H9 (cell line): ENCODE results near the gene IQSEC2. TPM values are rescaled to one million over a fixed set of nuclear protein-coding genes. Genes with fewer than 3 reads are reported as not detected.

Experiments
- DNase-seq: peaks from one replicate; pipeline ENCODE4 v3.0.0-alpha.2; 2017
- H2AFZ ChIP-seq: one replicate; pipeline ENCODE4 v1.6.1; 2013; ENCODE audit warnings: mild to moderate bottlenecking, low read length, control low read depth, moderate library complexity
- H2AK5ac ChIP-seq: 2 replicates; pipeline ENCODE4 v1.6.1; 2013; ENCODE audit warnings: low read length, control low read depth, mixed read lengths; ENCODE audit not compliant: insufficient read length
- H2BK120ac ChIP-seq: one replicate; pipeline ENCODE4 v1.6.1; 2013; ENCODE audit warnings: low read depth, mild to moderate bottlenecking, low read length, control low read depth, inconsistent platforms; ENCODE audit not compliant: poor library complexity, severe bottlenecking
- H2BK12ac ChIP-seq: 2 replicates; pipeline ENCODE4 v1.6.1; 2013; ENCODE audit warnings: low read length, control low read depth, mixed read lengths, low read depth; ENCODE audit not compliant: insufficient read length
- H2BK15ac ChIP-seq: 2 replicates; pipeline ENCODE4 v1.6.1; 2013; ENCODE audit warnings: low read depth, low read length, control low read depth
- H2BK20ac ChIP-seq: one replicate; pipeline ENCODE4 v1.6.1; 2013; ENCODE audit warnings: low read depth, mild to moderate bottlenecking, low read length, control low read depth, inconsistent platforms; ENCODE audit not compliant: poor library complexity, severe bottlenecking
- H2BK5ac ChIP-seq: 2 replicates; pipeline ENCODE4 v1.6.1; 2013; ENCODE audit warnings: low read length, control low read depth, mixed read lengths; ENCODE audit not compliant: insufficient read length
- H3K14ac ChIP-seq: 2 replicates; pipeline ENCODE4 v1.6.1; 2013; ENCODE audit warnings: low read length, control low read depth; ENCODE audit not compliant: insufficient read depth
- H3K18ac ChIP-seq: 2 replicates; pipeline ENCODE4 v1.6.1; 2013; ENCODE audit warnings: low read depth, mild to moderate bottlenecking, mixed read lengths, low read length, control low read depth; ENCODE audit not compliant: insufficient read length
- H3K23ac ChIP-seq: 2 replicates; pipeline ENCODE4 v1.6.1; 2013; ENCODE audit warnings: low read length, control low read depth, mixed read lengths, low read depth; ENCODE audit not compliant: insufficient read length
- H3K23me2 ChIP-seq: 2 replicates; pipeline ENCODE4 v1.6.1; 2013; ENCODE audit warnings: low read depth, mild to moderate bottlenecking, mixed read lengths, low read length, control low read depth; ENCODE audit not compliant: insufficient read length, poor library complexity, severe bottlenecking
- H3K27ac ChIP-seq: 2 replicates; pipeline ENCODE4 v1.5.1; 2013; ENCODE audit warnings: low read length, control low read depth, mixed read lengths, low read depth; ENCODE audit not compliant: insufficient read length
- H3K27me3 ChIP-seq: 2 replicates; pipeline ENCODE4 v1.6.1; 2013; ENCODE audit warnings: low read length, control low read depth, inconsistent platforms; ENCODE audit not compliant: insufficient read depth
- H3K4ac ChIP-seq: 2 replicates; pipeline ENCODE4 v1.6.1; 2013; ENCODE audit warnings: low read depth, mild to moderate bottlenecking, control low read depth, inconsistent platforms, low read length, moderate library complexity
- H3K4me1 ChIP-seq: 2 replicates; pipeline ENCODE4 v1.6.1; 2013; ENCODE audit warnings: low read length, control low read depth, inconsistent platforms; ENCODE audit not compliant: insufficient read depth
- H3K4me2 ChIP-seq: 2 replicates; pipeline ENCODE4 v1.6.1; 2013; ENCODE audit warnings: low read length, control low read depth, mixed read lengths; ENCODE audit not compliant: insufficient read length, insufficient read depth
- H3K56ac ChIP-seq: 2 replicates; pipeline ENCODE4 v1.6.1; 2013; ENCODE audit warnings: low read depth, mild to moderate bottlenecking, mixed read lengths, low read length, control low read depth; ENCODE audit not compliant: insufficient read length
- H3K79me1 ChIP-seq: 2 replicates; pipeline ENCODE4 v1.6.1; 2013; ENCODE audit warnings: low read depth, mild to moderate bottlenecking, moderate library complexity, low read length, control low read depth, inconsistent platforms; ENCODE audit not compliant: insufficient read depth, poor library complexity, severe bottlenecking
- H3K79me2 ChIP-seq: 2 replicates; pipeline ENCODE4 v1.6.1; 2013; ENCODE audit warnings: low read length, control low read depth, inconsistent platforms; ENCODE audit not compliant: insufficient read depth
- H3K9ac ChIP-seq: 2 replicates; pipeline ENCODE4 v1.6.1; 2013; ENCODE audit warnings: low read length, control low read depth, mixed read lengths; ENCODE audit not compliant: insufficient read length; ENCODE audit errors: extremely low read depth
- H3K9me3 ChIP-seq: one replicate; pipeline ENCODE4 v1.6.1; 2013; ENCODE audit warnings: low read depth, low read length, inconsistent platforms; ENCODE audit not compliant: control insufficient read depth
- H3T11ph ChIP-seq: one replicate; pipeline ENCODE4 v1.6.1; 2013; ENCODE audit warnings: mild to moderate bottlenecking, low read length, control low read depth, inconsistent platforms
- H4K20me1 ChIP-seq: one replicate; pipeline ENCODE4 v1.6.1; 2013; ENCODE audit not compliant: control insufficient read depth, insufficient read length, insufficient read depth
- H4K5ac ChIP-seq: 2 replicates; pipeline ENCODE4 v1.6.1; 2013; ENCODE audit warnings: low read depth, mild to moderate bottlenecking, mixed read lengths, low read length, control low read depth; ENCODE audit not compliant: insufficient read length
- H4K8ac ChIP-seq: replicated peaks from 2 replicates; pipeline ENCODE4 v1.6.1; 2013; ENCODE audit warnings: low read length, control low read depth, mixed read lengths, low read depth; ENCODE audit not compliant: insufficient read length
- H4K91ac ChIP-seq: 2 replicates; pipeline ENCODE4 v1.6.1; 2013; ENCODE audit warnings: low read depth, mild to moderate bottlenecking, moderate library complexity, mixed read lengths, low read length, control low read depth; ENCODE audit not compliant: insufficient read length
- H3K27ac Mint-ChIP-seq, 3 experiments: 2 replicates in 2 of 3; 3 replicates in 1 of 3; pipeline ENCODE4 v1.8.0; 2020 to 2021; ENCODE audit warnings: mixed read lengths in 3 of 3, mild to moderate bottlenecking in 1 of 3, moderate library complexity in 1 of 3
- H3K27me3 Mint-ChIP-seq: 2 replicates; pipeline ENCODE4 v1.8.0; 2021; ENCODE audit warnings: low read depth, mild to moderate bottlenecking, moderate library complexity, mixed read lengths
- H3K36me3 Mint-ChIP-seq, 3 experiments: 2 replicates in 2 of 3; 3 replicates in 1 of 3; pipeline ENCODE4 v1.8.0; 2020 to 2021; ENCODE audit warnings: low read depth in 3 of 3, mixed read lengths in 3 of 3; ENCODE audit not compliant: insufficient read depth in 1 of 3
- H3K4me1 Mint-ChIP-seq, 2 experiments: 2 replicates each; pipeline ENCODE4 v1.8.0; 2020; ENCODE audit warnings: mixed read lengths in 2 of 2
- H3K4me3 Mint-ChIP-seq, 2 experiments: 2 replicates in 1 of 2; 3 replicates in 1 of 2; pipeline ENCODE4 v1.8.0; 2020 to 2021; ENCODE audit warnings: mild to moderate bottlenecking in 2 of 2, mixed read lengths in 2 of 2, moderate library complexity in 1 of 2
- H3K9me3 Mint-ChIP-seq, 2 experiments: 2 replicates in 1 of 2; 3 replicates in 1 of 2; pipeline ENCODE4 v1.8.0; 2020; ENCODE audit warnings: mild to moderate bottlenecking in 2 of 2, mixed read lengths in 2 of 2, moderate library complexity in 1 of 2
- CTCF ChIP-seq: fragments of 200-600 bp; sonication (generic); conservative IDR thresholded peaks from 3 replicates; pipeline ENCODE4 v1.8.0; 2021; ENCODE audit warnings: antibody characterized with exemption, mild to moderate bottlenecking
- WGBS: extraction: QIAGEN DNeasy Blood & Tissue Kit; methylation state at CpG from one replicate; pipeline ENCODE4 v1.1.7; 2013; ENCODE audit warnings: missing lambda C conversion rate, low lambda C conversion rate, mixed read lengths; ENCODE audit not compliant: insufficient read length; ENCODE audit errors: extremely low coverage; 5-methylcytosine and 5-hydroxymethylcytosine counted together
- total RNA-seq: library from RNA; stranded (reverse); gene quantifications from 2 replicates; pipeline ENCODE4 v1.2.1, GENCODE V29; 2021

The IQSEC2 gene
- total RNA-seq, 1 experiment from 2014 or later: 7.0 TPM

DNA sequence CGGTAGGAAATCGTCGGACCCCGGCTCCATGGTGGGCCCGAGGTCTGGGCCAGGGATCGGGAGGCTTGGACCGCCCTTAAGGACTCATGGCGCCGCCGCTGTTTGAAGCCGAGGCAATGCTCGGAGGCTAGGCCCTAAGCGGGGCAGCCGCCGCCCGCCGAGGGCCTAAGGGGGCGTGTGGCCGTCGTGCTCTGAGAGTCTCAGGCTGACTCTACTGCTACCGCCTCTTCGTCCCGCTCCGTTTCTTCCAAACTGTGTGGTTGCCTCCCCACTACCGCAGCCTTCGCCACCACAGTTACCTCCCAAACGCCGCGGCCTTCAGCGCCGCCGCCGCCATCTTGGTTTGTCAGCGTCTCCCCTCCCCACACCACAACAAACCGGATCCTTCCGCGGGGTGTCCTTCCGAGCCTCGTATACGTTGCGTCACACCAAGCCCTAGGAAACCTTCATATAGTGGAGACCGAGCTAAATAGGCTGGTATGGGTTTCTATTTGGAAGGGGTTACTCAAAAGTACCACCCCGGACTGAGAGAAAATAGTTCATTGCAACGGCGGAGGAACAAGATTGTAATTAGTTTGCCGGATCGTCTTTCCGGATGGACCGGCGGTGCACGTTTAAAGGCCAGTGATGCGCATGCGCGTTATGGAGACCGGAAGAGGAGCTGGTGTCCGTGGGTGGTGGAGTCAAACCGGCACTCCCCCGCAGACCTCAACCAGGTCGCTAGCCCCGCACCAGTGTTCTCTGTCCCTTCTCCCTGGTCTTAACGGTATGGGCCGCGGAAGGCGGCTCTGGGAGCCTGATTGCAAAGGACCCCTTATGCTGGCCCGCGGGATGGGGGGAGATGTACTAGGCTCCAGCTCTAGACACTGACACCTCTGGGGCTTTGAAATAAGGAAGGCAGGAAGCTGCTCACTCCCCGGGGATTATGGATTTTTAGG lies 56.3 kb downstream of the IQSEC2 start, which contains the start of gene KDM5C:
Gene KDM5C (minus strand): TSS at position 348 of the 938 bp plus-strand sequence. CDS start 318 bp downstream, at position 30.
- Histone ChIP-seq H3K27me3 (no peaks in the 10 kb centered on the region), H3K23me2 (peaks cover 8% of the 10 kb centered on the region), H3K9ac (peak within 1 kb of the TSS; percentile 98), H3K18ac (peak within 1 kb of the TSS; percentile 90), H3K4ac (no peak within 1 kb of the TSS; the same call in 1 of the 2 replicates), H3K79me2 (peaks cover 30% of the 10 kb centered on the region; the same call in 1 of the 2 replicates), H4K20me1 (no peaks in the 10 kb centered on the region), H4K91ac (peak within 1 kb of the TSS; percentile 1), H2BK12ac (no peak within 1 kb of the TSS), H3K23ac (no peak within 1 kb of the TSS), H3K27ac (peak within 1 kb of the TSS; percentile 64), H3K56ac (peak within 1 kb of the TSS; percentile 80), H3K79me1 (peaks cover 3% of the 10 kb centered on the region), H3K14ac (peak within 1 kb of the TSS; percentile 84), H3K4me1 (peaks cover 8% of the 10 kb centered on the region; the same call in 1 of the 2 replicates), H2BK15ac (no peak within 1 kb of the TSS), H3T11ph (no peak within 1 kb of the TSS), H2AFZ (no peak within 1 kb of the TSS), H2BK120ac (no peak within 1 kb of the TSS), H4K8ac (no peak within 1 kb of the TSS), H2BK5ac (peak within 1 kb of the TSS; percentile 85), H4K5ac (no peak within 1 kb of the TSS), H2AK5ac (no peak within 1 kb of the TSS), H3K9me3 (no peaks in the 10 kb centered on the region), H3K4me2 (peak within 1 kb of the TSS; percentile 81), H2BK20ac (no peak within 1 kb of the TSS)
- DNase-seq: peak; percentile 93
- peaks cover 23 to 25% of the 10 kb centered on the region in 2 experiments for H3K4me1 Mint-ChIP-seq
- WGBS: no CpG with 5 or more reads among the region's 67 CpGs
- peaks cover 20 to 33% (median 27%) of the 10 kb centered on the region in 3 experiments for H3K36me3 Mint-ChIP-seq
- H3K27ac Mint-ChIP-seq: peak within 1 kb of the TSS; percentile 99 to 100 (median 100)
- no peak for TF ChIP-seq CTCF
- peak within 1 kb of the TSS; percentile 92 to 99 for H3K4me3 Mint-ChIP-seq
- H3K27me3 Mint-ChIP-seq: peaks cover 1% of the 10 kb centered on the region; the same call in 1 of the 2 replicates
- H3K9me3 Mint-ChIP-seq: peaks cover 35 to 73% of the 10 kb centered on the region in 2 experiments
